GM12874 (cell line): ENCODE data around the gene PIGR.

Experiments
- CTCF ChIP-seq: IDR thresholded peaks from 2 replicates; pipeline ENCODE4 v1.5.1; 2011; ENCODE audit warnings: low read depth, mild to moderate bottlenecking, control low read depth, low read length, moderate library complexity; ENCODE audit not compliant: insufficient read depth

Gene PIGR

GRCh38 chr1:206923009-206923960, 23.0 kb downstream of the PIGR start:
- TF ChIP-seq CTCF = no peak

GRCh38 chr1:206922524-206922923, 23.7 kb downstream of the PIGR start:
- no peak for TF ChIP-seq CTCF

- TF ChIP-seq CTCF = no peak
Measured at GRCh38 chr1:206921772-206922265, 24.4 kb downstream of the PIGR start, which contains the start of gene FCMR. TSS of gene FCMR (minus strand) at chr1:206921941. CDS start at chr1:206921854, 87 bp downstream.

- no peak for TF ChIP-seq CTCF
Measured at GRCh38 chr1:206918076-206918475, 28.2 kb downstream of the PIGR start.

- no peak for TF ChIP-seq CTCF
Measured at GRCh38 chr1:206916000-206916709, 30.1 kb downstream of the PIGR start.

GRCh38 chr1:206915030-206915735, 31.1 kb downstream of the PIGR start:
- TF ChIP-seq CTCF = no peak
